ENCODE results near the gene MPO. TPM values are rescaled to one million over a fixed set of nuclear protein-coding genes. Genes with fewer than 3 reads are reported as not detected.

The MPO gene
- total and polyA plus RNA-seq, 10 of the 15 experiments (the other 5 are each of a cell fraction or from before 2014, with no cell fraction given), result 0.06 to 0.49 (median 0.14) TPM

DNA sequence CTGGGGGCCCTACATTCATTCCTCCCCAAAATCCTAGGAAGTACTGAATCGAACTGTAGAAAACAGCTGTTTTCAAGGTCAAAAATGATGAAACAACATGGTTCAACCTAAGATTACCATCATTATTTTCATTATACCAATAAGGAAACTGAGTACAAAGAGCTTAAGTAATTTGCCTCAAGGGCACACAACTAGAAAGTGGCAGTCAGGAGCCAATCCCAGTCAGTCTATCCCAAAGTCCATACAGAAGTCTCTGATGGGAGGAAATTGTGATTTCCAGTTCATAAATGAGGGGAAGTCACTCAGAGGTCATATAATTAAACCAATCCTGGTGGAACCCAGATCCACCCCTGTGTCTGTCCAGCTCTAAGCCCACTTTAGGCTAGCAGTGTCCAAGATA lies 34.0 kb downstream of the MPO start:
- H3K27ac ChIP-seq (ENCODE audit: control insufficient read depth, insufficient read depth), result no peak overlapping the region
- ChIA-PET SMC1A (ENCODE audit: uncharacterized antibody, unreplicated experiment) (interaction anchor here (0.6 to 4.0 kb wide), 4 partner anchors 10 to 47 kb away, joined by 3 to 23 read pairs (median 9); no protein-coding TSS in a partner anchor), CTCF (interaction anchor here (0.7 to 6.2 kb wide), 7 partner anchors 9 to 205 kb away, joined by 3 to 78 read pairs (median 14); partner anchors contain the start of gene LPO), RAD21 (ENCODE audit: unreplicated experiment) (interaction anchor here (1.4 to 1.9 kb wide), 3 partner anchors 10 to 70 kb away, joined by 3 to 5 read pairs (median 4); no protein-coding TSS in a partner anchor), POLR2A (no interaction called here)
- H2AFZ ChIP-seq (ENCODE audit: control insufficient read depth, low read depth, low read length), result no peak overlapping the region
- no TSS peak for BruUV-seq (replicated peaks)
- no peaks in the 10 kb centered on the region for H4K20me1 ChIP-seq (ENCODE audit: control insufficient read depth, insufficient read depth)
- no peak for ATAC-seq
- H3K4me1 ChIP-seq (ENCODE audit: control insufficient read depth, insufficient read depth, low read length), result peaks cover 6% of the 10 kb centered on the region
- H3K9ac ChIP-seq (ENCODE audit: control insufficient read depth, insufficient read depth, low read length), result no peak overlapping the region
- intact Hi-C loops (cut with micrococcal nuclease; ENCODE audit: unreplicated experiment), result no loop called here
- in situ Hi-C loops (cut with MboI), result no loop called here
- no peaks in the 10 kb centered on the region for H3K79me2 ChIP-seq (ENCODE audit: control insufficient read depth, insufficient read depth, low read length)
- DNase-seq (ENCODE audit: low read depth, low spot score), result no peak
- no peaks in the 10 kb centered on the region for H3K9me3 ChIP-seq (replicated peaks; ENCODE audit: control insufficient read depth, insufficient read depth, low read length)
- no peak overlapping the region for H3K4me3 ChIP-seq
- no peak overlapping the region for H3K4me2 ChIP-seq (ENCODE audit: control insufficient read depth, insufficient read depth)
- no peaks in the 10 kb centered on the region for H3K36me3 ChIP-seq (ENCODE audit: control insufficient read depth in 2 of 2, insufficient read depth in 2 of 2, low read length in 1 of 2)
- WGBS (ENCODE audit: insufficient coverage, insufficient replicate concordance, low lambda C conversion rate, missing lambda C conversion rate), result 40% methylated on average over 1 of the region's 1 CpG
- H3K27me3 ChIP-seq (replicated peaks in 1 of 2; ENCODE audit: control insufficient read depth in 2 of 2, insufficient read depth in 2 of 2, low read length in 1 of 2), result no peaks in the 10 kb centered on the region; a peak in 1 of 4 replicates
- FAIRE-seq, result no peak
- TF ChIP-seq NKRF (conservative IDR thresholded peaks at IDR 0.05), result no peak
- TF ChIP-seq JUNB (IDR thresholded peaks at IDR 0.05), result no peak
- no peak for TF ChIP-seq SIN3A (IDR thresholded peaks at IDR 0.05; ENCODE audit: low read depth, low read length)
- no peak for TF ChIP-seq TAF1 (IDR thresholded peaks at IDR 0.05; ENCODE audit: borderline replicate concordance, low read depth, low read length)
- no peak for TF ChIP-seq CTCF (IDR thresholded peaks at IDR 0.05 in 2 of 3, conservative IDR thresholded peaks at IDR 0.05 in 1 of 3; ENCODE audit: control insufficient read depth in 2 of 3, extremely low read depth in 1 of 3, insufficient read depth in 1 of 3, low read depth in 3 of 3, low read length in 3 of 3)
- TF ChIP-seq RBBP5 (conservative IDR thresholded peaks at IDR 0.05), result no peak
- TF ChIP-seq BCLAF1 (IDR thresholded peaks at IDR 0.05), result no peak
- no peak for TF ChIP-seq NR2C2 (IDR thresholded peaks at IDR 0.05; ENCODE audit: borderline replicate concordance, control insufficient read depth, insufficient read length, low read depth)
- TF ChIP-seq NFYB (IDR thresholded peaks at IDR 0.05; ENCODE audit: insufficient read depth, low read depth, low read length), result no peak
- TF ChIP-seq ZZZ3 (IDR thresholded peaks at IDR 0.05; ENCODE audit: control insufficient read depth, insufficient read length, low read depth), result no peak
- no peak for TF ChIP-seq RUNX3 (IDR thresholded peaks at IDR 0.05; ENCODE audit: low read length)
- TF ChIP-seq, protein P1, sequence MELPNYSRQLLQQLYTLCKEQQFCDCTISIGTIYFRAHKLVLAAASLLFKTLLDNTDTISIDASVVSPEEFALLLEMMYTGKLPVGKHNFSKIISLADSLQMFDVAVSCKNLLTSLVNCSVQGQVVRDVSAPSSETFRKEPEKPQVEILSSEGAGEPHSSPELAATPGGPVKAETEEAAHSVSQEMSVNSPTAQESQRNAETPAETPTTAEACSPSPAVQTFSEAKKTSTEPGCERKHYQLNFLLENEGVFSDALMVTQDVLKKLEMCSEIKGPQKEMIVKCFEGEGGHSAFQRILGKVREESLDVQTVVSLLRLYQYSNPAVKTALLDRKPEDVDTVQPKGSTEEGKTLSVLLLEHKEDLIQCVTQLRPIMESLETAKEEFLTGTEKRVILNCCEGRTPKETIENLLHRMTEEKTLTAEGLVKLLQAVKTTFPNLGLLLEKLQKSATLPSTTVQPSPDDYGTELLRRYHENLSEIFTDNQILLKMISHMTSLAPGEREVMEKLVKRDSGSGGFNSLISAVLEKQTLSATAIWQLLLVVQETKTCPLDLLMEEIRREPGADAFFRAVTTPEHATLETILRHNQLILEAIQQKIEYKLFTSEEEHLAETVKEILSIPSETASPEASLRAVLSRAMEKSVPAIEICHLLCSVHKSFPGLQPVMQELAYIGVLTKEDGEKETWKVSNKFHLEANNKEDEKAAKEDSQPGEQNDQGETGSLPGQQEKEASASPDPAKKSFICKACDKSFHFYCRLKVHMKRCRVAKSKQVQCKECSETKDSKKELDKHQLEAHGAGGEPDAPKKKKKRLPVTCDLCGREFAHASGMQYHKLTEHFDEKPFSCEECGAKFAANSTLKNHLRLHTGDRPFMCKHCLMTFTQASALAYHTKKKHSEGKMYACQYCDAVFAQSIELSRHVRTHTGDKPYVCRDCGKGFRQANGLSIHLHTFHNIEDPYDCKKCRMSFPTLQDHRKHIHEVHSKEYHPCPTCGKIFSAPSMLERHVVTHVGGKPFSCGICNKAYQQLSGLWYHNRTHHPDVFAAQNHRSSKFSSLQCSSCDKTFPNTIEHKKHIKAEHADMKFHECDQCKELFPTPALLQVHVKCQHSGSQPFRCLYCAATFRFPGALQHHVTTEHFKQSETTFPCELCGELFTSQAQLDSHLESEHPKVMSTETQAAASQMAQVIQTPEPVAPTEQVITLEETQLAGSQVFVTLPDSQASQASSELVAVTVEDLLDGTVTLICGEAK (IDR thresholded peaks at IDR 0.05; ENCODE audit: borderline replicate concordance), result no peak

Measured in GM12878 (cell line).